SIG-M5 treated with dmso at 0.1 percent for 504 hours (cell line): Measurements from ENCODE around the gene WWC2.

Experiments
- DNase-seq: peaks from one replicate; lab custom pipeline; 2025; ENCODE audit not compliant: unreplicated experiment; lab: John Stamatoyannopoulos, UW

Gene WWC2

DNA sequence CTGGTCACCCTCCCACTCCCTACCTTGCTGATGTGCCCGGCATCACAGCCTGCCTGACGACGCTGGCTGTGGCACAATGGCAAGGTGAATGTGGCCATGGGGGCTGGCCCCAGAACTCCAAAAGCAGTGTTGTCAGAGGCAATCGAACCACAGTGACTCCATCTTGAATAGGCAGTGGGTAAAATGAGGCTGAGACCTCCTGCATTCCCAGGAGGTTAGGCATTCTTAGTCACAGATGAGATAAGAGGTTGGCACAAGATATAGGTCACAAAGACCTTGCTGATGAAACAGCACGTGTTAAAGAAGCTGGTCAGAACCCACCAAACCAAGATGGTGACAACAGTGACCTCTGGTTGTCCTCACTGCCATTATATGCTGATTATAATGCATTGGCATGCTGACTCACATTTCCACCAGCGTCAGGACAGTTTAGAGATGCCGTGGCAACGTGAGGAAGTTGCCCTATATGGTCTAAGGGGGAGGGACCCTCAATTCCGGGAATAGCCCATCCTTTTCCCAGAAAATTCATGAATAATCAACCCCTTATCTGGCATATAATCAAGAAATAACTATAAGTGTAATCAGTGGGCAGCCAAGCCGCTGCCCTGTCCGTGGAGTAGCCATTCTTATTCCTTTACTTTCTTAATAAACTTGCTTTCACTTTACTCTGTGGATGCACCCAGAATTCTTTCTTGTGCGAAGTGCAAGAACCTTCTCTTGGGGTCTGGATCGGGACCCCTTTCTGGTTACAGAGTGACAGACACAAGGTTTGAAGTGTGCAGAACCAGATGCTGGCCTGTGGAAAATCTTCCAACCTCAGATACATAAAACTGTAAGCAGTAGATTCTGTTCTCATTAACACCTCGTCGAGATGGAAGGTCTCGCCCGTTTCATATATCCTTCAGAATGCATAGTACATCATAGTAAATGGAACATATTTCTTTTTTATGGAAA lies 249.9 kb downstream of the WWC2 start:
- no peak for DNase-seq

GRCh38 chr4:183349673-183350072 lies 250.6 kb downstream of the WWC2 start:
- DNase-seq: no peak

DNA sequence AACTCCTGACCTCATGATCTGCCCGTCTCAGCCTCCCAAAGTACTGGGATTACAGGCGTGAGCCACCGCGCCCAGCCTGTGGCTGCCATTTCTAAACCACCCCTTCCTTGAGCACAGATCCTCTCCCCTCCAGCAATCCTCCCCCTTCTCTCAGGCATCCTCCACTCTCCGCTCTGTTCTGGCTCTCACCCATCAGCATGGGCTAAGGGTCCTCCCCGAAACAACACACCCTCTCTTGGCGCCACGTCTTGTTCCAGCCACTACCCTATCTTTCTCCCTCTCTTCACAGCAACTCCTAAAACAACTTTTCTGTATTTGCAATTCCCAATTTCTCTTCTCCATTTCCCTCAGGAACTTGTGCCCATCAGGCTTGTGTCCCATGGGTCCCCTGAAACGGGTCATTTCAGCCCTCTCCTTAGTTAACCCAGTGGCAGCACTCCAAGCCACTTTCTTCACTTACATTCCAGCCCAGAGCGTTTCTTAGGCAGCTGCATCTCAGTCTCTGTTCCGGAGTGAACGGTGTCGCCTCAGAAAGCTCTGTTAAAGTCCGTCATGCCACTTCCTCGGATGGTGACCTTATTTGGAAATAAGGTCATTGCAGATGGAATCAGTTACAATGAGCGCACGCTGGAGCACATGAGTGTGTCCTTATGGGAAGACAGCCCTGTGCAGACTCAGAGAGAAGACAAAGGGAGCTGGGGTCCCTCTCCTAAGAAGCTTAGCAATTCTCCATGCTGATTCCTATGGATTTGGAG lies 251.4 kb downstream of the WWC2 start:
- DNase-seq: no peak

GRCh38 chr4:183352546-183352945 lies 253.5 kb downstream of the WWC2 start:
- DNase-seq: no peak

- no peak for DNase-seq
Observed at GRCh38 chr4:183353557-183353956, 254.5 kb downstream of the WWC2 start.

GRCh38 chr4:183354219-183354618 lies 255.2 kb downstream of the WWC2 start:
- DNase-seq: no peak

- DNase-seq: no peak
Observed at GRCh38 chr4:183355405-183355804, 256.3 kb downstream of the WWC2 start.

GRCh38 chr4:183356173-183356830 lies 257.2 kb downstream of the WWC2 start:
- DNase-seq: no peak

- DNase-seq: no peak
Observed at GRCh38 chr4:183356931-183357675, 258.0 kb downstream of the WWC2 start.

DNA sequence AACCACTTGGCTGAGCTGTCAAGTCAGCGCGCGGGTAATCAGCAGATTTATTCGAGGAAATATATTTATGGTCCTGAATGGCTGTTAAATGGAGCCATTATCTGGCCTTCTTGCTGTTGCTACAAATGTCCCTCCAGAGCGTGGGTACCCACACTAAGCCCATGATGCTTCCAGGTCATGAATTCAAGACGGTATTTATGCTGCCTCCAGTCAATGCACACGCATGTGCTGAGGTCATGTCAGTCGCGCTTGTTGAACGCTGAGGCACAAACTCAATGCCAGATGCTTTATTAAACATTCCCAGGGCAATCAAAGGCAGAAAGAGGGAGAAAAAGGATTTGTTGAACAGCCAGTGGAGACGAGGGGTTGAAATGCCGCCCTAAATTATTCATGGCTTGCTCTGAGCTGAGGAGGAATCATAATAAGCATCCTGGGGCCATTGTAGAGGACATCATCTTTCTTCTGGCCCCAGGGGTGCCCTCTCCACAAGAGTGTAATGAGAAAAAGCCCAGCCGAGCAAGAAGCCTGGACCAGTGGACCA lies 259.2 kb downstream of the WWC2 start:
- no peak for DNase-seq

GRCh38 chr4:183360161-183360919 lies 261.3 kb downstream of the WWC2 start:
- DNase-seq: no peak

DNA sequence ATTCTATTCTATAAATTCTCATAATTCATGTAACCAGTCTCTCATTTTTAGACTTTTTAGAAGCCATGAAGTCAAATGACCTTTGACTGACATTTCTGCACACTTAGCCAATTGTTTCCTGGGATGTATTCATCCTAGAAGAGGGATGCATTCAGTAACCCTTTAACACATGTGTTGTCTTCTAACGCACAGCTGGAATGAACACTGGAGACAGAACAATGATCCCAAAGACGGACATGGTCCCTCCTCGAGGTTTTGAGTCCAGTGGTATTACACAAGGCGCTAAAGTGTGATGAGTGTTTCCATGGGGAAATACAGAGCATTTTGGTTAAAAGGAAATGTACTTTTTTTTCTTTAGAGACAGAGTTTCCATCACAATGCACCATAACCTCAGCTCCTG lies 263.0 kb downstream of the WWC2 start:
- no peak for DNase-seq

- DNase-seq: no peak
Observed at GRCh38 chr4:183362916-183363542, 264.0 kb downstream of the WWC2 start.

- DNase-seq: no peak
Observed at GRCh38 chr4:183364025-183364424, 265.0 kb downstream of the WWC2 start.

DNA sequence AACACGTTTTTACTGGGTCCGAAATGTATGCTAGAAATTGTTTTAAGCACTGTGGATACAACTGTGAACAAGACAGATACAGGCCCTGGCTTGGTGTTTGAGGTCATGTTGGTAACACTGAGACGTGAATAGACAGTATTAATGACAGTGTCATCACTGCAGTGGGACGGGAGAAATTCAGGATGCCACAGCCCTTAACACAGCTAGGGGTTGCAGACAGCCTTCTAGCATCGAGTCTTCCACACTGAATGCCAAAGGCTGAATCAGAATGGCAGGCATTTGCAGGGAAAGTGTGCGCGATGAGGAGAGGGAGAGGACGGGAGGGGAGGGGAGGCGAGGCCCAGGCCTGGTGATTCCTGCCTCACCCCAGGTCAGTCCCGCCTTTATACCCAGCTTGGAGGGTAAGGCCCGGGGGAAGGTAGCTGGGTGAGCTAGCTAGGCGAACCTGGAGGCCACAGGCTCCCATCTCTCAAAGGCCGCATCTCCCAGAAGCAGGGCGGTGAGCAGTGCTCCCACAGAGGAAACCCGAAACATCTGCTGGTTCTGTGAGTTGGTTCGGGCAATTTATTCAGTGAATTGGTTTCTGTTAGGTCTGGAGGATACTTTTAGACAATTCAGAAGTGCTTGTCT lies 267.3 kb downstream of the WWC2 start:
- DNase-seq: no peak

- DNase-seq: no peak
Observed at GRCh38 chr4:183369073-183369472, 270.0 kb downstream of the WWC2 start.
